HG03442 (cell line): ENCODE results near the gene SRRM4.
"Not testable (repeated sequence)": the region's sequence is repeated elsewhere in the genome, so short reads cannot be mapped to it uniquely, and the experiment has no call there.

Source experiments
- ATAC-seq: cut with Tn5 transposase; IDR thresholded peaks from one replicate; pipeline ENCODE4 v1.9.1; 2021; ENCODE audit warnings: mild to moderate bottlenecking, moderate library complexity; ENCODE audit not compliant: unreplicated experiment

SRRM4 gene

GRCh38 chr12:119008691-119009221 lies 27.4 kb downstream of the SRRM4 start:
- ATAC-seq, result no peak

- no peak for ATAC-seq
Observed at GRCh38 chr12:119011231-119011630, 29.9 kb downstream of the SRRM4 start.

- ATAC-seq, result no peak
Observed at GRCh38 chr12:119012179-119012578, 30.8 kb downstream of the SRRM4 start.

- ATAC-seq, result no peak
Observed at GRCh38 chr12:119013023-119013422, 31.7 kb downstream of the SRRM4 start.

GRCh38 chr12:119014368-119014767 lies 33.0 kb downstream of the SRRM4 start:
- no peak for ATAC-seq

GRCh38 chr12:119016715-119017114 lies 35.4 kb downstream of the SRRM4 start:
- ATAC-seq, result no peak

GRCh38 chr12:119019166-119019565 lies 37.8 kb downstream of the SRRM4 start:
- no peak for ATAC-seq

GRCh38 chr12:119020406-119021360 lies 39.3 kb downstream of the SRRM4 start:
- ATAC-seq, result no peak

- no peak for ATAC-seq
Observed at GRCh38 chr12:119024356-119024755, 43.0 kb downstream of the SRRM4 start.

- no peak for ATAC-seq
Observed at GRCh38 chr12:119025786-119026185, 44.4 kb downstream of the SRRM4 start.

- ATAC-seq, result not testable (repeated sequence)
Observed at GRCh38 chr12:119033332-119033731, 52.0 kb downstream of the SRRM4 start.

- no peak for ATAC-seq
Observed at GRCh38 chr12:119036878-119037825, 55.8 kb downstream of the SRRM4 start.

GRCh38 chr12:119044094-119044493 lies 62.8 kb downstream of the SRRM4 start:
- ATAC-seq, result no peak

- ATAC-seq, result no peak
Observed at GRCh38 chr12:119047641-119048040, 66.3 kb downstream of the SRRM4 start.

- no peak for ATAC-seq
Observed at GRCh38 chr12:119050663-119051062, 69.3 kb downstream of the SRRM4 start.

GRCh38 chr12:119051474-119051873 lies 70.1 kb downstream of the SRRM4 start:
- ATAC-seq, result no peak

- no peak for ATAC-seq
Observed at GRCh38 chr12:119052001-119052400, 70.7 kb downstream of the SRRM4 start.

GRCh38 chr12:119055977-119056376 lies 74.6 kb downstream of the SRRM4 start:
- ATAC-seq, result no peak

- no peak for ATAC-seq
Observed at GRCh38 chr12:119060847-119061796, 79.8 kb downstream of the SRRM4 start.
